T-helper 22 cell (primary cell): ENCODE data around the gene LMNTD2.
A peak's percentile ranks its signal among the peaks of the same experiment; 100 is the strongest.

Experiments used
- DNase-seq: peaks from one replicate; pipeline ENCODE4 v3.0.0-alpha.2; 2020; ENCODE audit warnings: low read depth

Gene LMNTD2, protein sequence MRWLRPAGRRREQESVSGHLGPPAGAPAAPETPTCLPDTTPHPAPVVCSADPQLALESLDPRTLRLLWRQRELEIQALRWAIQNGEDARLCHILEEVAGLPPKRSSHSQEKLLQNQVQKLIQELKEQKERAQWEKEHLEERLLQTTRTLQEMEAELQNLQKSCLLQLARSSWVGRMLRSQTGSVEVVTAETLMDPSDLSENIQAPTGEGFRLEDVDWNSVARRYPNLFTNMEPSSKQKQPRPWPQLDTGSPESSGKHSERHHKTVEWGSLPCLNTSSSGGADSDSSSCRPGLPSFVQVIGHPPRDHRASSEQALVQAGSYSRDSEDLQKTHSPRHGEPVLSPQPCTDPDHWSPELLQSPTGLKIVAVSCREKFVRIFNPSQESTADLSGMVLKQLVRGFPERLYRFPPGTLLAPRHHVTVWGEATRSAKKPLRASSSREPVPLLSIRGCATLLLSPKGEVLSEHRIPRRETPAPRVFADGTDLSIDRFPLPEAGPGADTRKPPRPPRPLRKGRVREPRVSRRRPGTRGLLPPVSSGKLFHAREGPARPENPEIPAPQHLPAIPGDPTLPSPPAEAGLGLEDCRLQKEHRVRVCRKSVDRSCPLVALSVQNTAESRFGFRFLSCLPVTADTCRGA

DNA sequence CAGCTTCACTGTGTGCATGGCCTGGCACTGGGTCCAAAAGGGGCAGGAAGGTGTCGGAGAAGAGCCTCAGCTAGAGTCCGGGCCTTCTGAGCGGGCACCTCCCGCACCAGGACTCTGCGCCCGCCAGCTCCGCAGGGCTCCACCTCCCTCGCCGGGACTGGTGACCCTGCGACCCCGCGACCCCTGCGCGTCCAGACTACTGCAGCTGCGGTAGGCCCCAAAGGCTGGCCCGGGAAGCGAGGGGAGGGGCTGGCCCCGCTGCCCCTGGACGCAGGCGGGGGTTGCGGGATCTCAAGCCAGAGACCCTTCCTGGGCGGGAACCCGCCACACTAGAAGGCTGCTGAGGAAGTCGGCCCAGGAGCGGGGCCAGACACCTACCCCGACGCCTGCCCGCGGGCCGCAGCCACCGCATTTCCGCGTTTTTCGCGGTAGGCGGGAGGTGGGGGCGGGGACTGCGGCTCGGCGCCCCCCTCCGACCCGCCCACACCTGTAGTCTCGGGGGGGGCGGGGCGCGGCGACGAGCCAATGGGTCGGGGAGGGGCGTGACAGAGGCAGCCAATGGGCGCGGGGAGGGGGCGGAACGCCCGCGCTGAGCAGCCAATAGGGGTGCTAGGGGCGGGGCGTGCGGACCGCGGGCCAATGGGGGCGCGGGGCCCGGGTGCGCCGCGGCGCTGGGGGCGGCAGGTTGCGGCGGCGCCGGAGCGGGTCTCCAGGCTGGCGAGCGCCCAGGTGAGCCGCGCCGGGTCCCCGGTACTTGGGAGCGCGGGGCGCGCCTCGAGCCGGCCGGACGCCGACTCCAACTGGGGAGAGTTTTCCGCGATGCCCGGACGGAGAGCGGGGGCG, at the start of gene LMNTD2, which contains the start of gene RASSF7:
Gene LMNTD2, minus strand, starts transcription at position 434 of the 843 bp plus-strand sequence. Its CDS starts 22 bp downstream, at position 412.
Gene RASSF7, plus strand, starts transcription at position 666 of the 843 bp plus-strand sequence. CDS start 799 bp downstream, outside the sequence.
- peak; percentile 90 for DNase-seq

DNA sequence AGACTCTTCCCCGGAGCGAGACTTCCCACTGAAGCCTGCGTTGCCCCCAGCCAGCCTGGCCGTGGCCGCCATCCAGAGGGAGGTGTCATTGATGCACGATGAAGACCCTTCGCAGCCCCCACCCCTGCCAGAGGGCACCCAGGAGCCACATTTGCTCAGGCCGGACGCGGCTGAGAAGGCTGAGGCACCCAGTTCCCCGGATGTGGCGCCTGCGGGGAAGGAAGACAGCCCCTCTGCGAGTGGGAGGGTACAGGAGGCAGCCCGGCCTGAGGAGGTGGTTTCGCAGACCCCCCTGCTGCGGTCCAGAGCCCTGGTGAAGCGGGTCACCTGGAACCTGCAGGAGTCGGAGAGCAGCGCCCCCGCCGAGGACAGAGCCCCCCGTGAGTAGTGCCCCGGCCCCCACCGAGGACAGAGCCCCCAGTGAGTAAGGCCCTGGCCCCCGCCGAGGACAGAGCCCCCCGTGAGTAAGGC, 48.8 kb upstream of the LMNTD2 start:
- no peak for DNase-seq

DNA sequence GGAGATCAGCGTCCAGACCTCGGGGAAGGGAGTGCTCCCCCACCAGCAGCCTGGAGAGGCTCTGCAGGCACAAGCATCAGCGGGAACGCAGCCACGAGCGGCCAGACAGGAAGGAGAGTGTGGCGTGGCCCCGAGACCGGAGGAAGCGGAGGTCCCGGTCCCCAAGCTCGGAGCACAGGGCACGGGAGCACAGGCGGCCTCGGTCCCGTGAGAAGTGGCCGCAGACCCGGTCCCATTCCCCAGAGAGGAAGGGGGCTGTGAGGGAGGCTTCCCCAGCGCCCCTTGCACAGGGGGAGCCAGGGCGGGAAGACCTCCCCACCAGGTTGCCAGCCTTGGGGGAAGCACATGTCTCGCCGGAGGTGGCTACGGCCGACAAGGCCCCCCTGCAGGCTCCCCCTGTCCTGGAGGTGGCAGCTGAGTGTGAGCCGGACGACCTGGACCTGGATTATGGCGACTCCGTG, 48.3 kb upstream of the LMNTD2 start:
- no peak for DNase-seq

DNA sequence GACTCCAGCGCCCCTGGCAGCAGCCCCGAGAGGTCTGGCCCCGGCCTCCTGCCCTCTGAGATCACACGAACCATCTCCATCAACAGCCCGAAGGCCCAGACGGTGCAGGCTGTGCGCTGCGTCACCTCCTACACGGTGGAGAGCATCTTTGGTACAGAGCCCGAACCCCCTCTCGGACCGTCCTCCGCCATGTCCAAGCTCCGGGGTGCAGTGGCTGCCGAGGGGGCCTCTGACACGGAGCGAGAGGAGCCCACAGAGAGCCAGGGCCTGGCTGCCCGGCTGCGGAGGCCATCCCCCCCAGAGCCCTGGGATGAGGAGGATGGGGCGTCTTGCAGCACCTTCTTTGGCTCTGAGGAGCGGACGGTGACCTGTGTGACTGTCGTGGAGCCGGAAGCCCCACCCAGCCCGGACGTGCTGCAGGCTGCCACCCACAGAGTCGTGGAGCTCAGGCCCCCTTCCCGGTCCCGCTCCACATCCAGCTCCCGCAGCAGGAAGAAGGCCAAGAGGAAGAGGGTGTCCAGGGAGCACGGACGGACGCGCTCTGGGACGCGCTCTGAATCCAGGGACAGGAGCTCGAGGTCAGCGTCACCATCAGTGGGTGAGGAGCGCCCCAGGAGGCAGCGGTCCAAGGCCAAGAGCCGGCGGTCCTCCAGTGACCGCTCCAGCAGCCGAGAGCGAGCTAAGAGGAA, 47.6 kb upstream of the LMNTD2 start:
- no peak for DNase-seq

DNA sequence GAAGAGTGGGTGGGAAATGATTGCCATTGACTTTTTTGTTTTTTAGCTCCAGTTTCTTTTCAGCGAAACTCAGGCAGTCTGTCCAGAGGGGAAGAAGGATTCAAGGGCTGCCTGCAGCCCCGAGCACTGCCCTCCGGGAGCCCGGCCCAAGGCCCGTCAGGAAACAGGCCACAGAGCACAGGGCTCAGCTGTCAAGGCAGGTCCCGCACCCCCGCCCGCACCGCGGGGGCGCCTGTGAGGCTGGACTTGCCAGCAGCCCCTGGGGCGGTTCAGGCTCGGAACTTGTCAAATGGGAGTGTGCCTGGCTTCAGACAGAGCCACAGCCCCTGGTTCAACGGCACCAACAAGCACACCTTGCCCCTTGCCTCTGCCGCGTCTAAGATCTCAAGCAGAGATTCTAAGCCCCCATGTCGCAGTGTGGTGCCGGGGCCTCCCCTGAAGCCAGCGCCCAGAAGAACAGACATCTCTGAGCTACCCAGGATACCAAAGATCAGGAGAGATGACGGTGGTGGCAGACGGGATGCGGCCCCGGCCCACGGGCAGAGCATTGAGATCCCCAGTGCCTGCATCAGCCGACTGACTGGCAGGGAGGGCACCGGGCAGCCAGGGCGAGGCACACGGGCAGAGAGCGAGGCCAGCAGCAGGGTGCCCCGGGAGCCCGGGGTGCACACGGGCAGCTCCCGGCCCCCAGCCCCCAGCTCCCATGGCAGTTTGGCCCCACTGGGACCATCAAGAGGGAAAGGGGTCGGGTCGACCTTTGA, 46.7 kb upstream of the LMNTD2 start:
- no peak for DNase-seq

DNA sequence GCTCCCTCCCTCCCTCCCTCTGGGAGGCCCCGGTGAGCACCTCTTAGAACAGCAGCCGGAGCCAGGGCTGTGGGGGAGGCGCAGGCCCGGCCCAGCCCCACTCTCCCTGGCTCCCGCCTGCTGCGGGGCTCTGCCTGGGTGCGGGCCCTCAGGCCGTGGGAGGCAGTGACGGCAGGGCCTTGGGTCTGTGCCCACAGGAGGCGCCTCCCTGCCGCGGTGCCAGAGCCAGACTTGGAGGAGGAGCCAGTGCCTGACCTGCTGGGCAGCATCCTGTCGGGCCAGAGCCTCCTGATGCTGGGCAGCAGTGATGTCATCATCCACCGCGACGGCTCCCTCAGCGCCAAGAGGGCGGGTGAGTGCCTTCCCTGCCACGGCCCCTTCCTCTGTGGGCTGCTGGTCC, 45.7 kb upstream of the LMNTD2 start:
- DNase-seq: no peak

DNA sequence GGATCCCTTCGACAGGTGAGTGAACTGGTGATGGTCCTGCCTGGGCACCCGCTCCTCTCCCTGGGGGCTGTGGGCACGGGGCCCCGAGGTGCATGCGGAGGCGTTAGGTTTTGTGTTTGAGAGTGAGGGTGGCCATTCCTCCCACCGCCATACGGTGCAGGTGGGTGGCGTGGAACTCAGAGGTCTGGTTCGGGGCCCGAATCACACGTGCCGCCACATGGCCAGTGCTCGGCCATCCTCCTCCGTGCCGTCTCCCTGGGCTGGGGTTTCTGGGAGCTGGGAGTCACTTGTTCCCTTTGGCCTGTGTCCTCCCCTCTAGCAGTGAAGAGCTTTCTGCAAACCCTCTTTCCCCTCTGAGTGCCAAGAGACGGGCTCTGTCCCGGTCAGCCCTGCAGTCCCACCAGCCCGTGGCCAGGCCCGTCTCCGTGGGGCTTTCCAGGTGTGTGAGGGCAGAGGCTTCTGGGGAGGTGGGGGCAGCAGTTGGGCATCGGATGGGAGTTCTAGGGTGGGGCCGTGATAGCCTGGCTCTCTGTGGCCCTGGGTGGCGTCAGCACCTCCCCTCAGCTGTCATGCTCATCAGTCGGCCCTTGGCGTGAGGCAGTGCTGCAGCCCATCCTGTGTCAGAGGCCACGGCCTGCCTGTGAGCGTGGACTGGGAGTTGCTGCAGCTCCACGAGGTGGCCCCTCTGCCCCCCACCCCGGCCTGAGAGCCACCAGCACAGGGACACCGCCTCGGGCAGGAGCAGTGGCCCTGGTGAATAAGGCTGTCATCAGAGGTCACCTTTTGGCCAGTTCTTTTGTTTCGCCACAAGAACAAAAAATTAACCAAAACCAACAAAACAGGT, 45.0 kb upstream of the LMNTD2 start:
- DNase-seq: no peak

DNA sequence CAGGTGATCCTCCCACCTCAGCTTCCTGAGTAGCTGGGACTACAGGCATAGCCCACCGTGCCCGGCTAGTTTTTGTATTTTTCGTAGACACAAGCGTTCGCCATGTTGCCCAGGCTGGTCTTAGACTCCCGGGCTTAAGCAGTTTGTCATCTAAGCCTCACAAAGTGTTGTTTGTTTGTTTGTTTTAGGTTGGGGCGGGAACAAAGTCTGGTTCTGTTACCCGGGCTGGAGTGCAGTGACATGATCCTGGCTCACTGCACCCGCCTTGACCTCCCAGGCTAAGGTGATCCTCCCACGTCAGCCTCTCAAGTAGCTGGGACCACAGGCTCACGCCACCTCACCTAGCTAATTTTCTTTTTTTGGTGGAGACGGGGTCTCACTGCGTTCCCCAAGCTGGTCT, 42.6 kb upstream of the LMNTD2 start:
- DNase-seq: no peak

DNA sequence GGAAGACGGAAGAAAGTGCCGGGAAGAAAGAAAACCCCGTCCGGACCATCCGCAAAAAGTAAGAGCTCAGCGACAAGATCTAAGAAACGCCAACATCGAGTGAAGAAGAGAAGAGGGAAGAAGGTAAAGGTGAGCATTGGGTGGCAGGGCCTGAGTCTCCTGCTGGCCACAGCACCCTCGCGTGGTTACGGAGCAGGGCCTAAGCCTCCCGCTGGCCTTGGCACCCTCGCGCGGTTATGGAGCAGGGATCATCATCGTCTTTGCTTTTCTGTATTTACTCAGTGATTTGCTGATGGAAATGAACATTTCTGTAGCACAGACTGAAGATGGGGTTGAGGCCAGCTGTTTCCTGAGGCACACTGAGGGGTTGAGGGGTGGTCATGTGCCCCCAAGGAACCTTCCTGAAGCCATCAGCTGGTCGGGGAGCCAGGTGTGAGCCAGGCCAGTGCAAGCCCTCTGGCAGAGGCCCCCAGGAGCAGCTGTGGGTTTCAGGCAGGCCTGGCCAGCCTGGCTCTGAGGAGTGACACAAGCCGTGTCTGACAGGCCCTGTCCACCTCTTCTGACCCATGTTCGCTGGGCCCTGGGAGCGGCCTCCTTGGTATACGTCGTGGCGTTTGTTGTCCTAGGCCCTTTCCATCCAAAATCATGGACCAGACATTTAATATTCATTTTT, 41.2 kb upstream of the LMNTD2 start:
- DNase-seq: no peak

DNA sequence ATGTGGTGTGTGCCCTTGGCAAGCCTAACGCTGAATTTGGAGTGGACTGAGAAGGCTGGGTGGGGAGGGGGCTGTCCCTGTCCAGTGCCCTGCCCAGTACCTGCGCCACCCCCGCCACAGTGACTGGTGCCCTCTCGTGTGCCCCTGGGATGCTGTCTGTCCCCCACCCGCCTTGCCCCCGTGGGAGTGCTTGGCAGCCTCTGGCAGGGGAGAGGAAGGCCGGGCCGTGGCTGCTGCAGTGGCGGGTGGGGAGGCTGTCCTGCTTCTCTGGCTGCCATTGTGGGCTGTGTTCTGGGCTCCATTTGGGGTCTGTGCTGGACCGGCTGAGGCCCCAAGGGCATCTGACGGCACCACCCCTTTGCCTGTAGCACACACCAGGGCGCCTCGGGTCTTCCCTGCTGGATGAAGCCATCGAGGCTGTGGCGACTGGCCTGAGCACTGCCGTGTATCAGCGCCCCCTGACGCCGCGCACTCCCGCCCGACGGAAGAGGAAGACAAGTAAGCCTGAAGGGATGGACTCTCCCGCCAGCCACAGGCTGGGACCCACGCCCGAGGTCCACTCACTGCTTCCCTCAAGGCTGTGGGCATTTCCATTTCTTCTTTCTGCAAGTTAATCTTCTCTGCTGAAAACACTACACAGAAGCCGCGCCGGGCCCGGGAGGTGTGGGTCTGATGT, 37.6 kb upstream of the LMNTD2 start:
- no peak for DNase-seq

DNA sequence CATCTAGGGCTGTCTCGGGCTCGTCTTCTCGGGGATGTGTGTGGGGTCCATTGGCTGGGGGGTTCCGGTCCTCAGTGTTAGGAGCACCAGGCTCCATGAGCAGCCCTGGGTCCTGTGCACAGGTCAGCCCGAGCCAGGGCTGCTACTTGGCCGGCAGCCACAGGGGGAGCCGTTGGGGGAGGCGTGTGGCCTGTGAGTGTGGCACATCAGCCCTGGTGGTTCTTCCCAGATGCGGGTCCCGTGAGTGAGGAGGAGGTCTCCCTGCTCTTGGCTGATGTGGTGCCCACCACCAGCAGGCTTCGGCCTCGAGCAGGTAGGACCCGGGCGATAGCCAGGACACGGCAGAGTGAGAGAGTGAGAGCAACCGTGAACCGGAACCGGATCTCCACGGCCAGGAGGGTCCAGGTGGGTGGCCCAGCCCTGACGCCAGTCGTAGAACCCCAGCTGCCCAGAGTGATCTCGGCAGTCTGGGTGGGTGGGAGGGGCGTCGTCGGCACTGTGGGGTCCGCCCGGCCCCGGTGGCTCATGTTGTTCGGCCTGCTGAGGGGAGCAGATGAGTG, 36.7 kb upstream of the LMNTD2 start:
- no peak for DNase-seq

DNA sequence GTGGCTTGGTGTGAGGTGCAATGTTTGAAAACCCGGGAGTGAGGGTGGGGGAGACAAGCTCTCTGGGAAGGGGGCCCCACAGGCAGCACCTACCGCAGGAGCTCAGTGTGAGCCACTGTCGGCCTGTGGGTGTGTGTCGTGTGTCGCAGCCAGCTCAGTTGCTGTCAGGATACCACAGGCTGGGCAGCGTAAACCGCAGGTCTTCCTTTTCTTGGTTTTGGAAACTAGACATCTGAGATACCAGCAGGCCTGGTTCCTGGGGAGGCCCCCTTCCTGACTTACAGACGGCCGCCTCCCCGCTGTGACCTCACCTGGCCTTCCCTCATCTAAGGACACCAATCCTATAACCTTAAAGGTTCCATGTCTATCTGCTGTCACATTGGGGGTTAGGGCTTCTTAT, 35.8 kb upstream of the LMNTD2 start:
- no peak for DNase-seq

DNA sequence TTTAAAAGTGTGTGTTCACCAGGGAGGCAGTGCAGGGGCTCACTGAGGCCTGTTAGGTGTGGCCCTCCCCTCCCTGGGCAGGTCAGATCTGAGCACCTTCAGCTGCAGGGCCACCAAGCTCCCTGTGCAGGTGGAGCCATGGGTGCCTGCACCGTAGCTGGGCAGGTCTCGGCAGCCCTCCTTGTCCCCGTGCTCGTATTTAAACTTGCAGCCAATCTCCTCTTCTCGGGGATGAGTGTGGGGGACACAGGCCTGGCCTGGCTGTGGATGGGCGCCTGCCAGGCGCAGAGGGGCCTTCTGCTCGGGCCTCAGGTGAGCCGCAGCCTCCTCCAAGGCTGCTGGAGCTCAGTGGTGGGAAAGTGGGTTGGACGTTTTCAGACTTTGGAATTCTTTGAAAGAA, 34.9 kb upstream of the LMNTD2 start:
- no peak for DNase-seq

DNA sequence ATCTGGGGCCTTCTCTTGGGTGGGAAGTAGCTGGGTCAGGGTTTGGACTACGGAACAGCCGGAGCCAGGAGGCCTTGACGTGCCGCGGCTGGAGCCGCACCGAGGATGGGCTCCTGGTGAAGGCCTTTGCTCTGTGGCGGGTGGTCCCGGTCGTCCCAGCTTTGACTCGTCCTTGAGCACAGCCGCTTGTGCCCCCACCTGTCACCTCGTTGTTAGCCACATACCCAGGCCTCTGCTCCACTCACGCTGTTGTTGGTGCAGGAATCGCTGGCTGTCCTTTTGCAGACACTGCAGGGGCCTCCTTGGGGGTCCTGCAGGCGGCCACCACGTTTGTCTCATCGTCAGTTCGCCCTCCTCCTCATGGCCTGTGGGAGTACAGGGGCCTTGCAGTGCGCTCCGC, 32.8 kb upstream of the LMNTD2 start:
- no peak for DNase-seq

DNA sequence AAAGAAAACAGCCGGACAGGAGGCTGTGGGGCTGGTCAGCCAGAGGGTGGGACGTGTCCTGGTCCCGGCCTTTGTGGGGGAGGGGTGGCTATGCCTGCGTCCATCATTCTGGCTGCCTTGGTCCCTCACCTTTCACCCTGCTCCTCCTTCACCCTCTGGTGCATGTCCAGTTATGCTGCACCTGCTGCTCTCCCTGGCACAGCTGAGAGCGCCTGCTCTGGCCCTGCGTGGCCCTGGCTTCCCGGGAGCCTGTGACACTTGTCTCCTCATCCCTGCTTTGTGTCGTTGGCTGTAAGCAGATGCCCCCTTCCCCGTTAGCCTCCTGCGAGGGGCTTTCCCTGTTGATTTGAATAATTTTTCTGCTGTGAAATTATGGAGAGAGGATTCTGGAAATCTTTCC, 32.4 kb upstream of the LMNTD2 start:
- no peak for DNase-seq

DNA sequence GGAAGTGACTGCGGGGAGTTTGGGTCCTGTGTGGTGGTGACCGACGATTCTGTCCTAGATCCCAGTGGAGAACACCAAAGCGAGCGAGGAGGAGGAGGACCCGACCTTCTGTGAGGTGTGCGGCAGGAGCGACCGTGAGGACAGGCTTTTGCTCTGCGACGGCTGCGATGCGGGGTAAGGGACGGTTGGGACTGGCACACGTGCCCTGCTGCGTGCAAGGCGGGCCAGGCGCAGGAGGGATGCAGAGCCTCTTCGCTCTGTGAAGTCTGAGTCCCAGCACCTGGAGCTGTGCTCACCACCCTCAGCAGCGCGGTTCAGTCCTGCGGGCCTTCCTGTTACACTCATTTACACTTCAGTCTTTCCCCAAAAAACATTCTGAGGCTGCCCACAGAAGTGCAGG, 32.0 kb upstream of the LMNTD2 start:
- DNase-seq: no peak

DNA sequence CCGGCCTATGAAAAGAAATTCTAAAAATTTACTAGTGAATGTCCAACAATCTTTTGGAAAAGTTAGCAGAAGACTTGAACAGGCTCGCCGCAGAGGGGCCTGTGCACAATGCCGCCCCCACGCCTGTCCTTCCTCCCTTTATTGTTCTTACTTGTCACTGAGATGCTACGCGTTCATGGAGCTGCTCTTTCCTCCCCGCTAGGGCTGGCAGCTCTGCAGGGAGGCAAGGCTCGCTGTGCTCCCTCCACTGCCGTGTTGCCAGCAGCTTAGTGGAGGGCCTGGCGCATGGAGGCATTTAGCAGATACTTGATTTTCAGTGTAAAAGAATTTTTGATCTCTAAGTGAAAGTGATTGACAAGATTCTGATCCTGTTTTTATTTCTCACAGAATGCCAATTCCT, 30.5 kb upstream of the LMNTD2 start:
- DNase-seq: no peak

DNA sequence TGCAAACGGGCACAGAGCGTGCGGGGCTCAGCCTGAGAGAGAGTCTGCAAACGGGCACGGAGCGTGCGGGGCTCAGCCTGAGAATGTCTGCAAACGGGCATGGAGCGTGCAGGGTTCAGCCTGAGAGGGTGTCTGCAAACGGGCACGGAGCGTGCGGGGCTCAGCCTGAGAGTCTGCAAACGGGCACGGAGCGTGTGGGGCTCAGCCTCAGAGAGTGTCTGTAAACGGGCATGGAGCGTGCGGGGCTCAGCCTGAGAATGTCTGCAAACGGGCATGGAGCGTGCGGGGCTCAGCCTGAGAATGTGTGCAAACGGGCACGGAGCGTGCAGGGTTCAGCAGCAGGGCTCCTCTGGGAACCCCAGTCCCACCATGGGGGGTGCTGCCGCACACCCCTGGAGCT, 29.3 kb upstream of the LMNTD2 start:
- no peak for DNase-seq

DNA sequence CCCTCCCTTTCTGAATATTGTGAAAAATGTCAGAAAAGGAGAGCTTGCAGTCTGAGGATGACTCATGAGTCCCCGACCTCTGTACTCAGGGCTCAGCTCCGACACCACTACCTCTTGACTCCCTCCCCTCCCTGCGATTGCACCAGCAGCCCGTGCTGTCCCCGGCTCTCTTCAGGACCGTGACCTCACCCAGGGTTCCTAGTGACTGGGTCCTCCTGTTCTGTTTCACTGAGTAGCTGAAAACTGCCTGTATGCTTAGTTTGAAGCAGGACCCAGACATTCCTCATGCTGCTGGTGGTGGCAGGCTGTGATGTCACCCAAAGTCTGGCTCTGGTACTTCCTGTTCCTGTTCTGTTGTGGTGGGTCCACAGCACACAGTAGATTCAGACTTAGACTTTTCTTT, 27.4 kb upstream of the LMNTD2 start:
- DNase-seq: peak; percentile 66
